Smooth muscle cell of the umbilical artery (primary cell): ENCODE measurements around the gene HSPA12B. TPM values are rescaled to one million over a fixed set of nuclear protein-coding genes. Genes with fewer than 3 reads are reported as not detected.

Source experiments
- total RNA-seq: library from RNA; depleted of rRNA; stranded (reverse); fragments of >200 nt; gene quantifications from 2 replicates; pipeline ENCODE4 v1.2.3, GENCODE V29; 2014

Gene HSPA12B, protein sequence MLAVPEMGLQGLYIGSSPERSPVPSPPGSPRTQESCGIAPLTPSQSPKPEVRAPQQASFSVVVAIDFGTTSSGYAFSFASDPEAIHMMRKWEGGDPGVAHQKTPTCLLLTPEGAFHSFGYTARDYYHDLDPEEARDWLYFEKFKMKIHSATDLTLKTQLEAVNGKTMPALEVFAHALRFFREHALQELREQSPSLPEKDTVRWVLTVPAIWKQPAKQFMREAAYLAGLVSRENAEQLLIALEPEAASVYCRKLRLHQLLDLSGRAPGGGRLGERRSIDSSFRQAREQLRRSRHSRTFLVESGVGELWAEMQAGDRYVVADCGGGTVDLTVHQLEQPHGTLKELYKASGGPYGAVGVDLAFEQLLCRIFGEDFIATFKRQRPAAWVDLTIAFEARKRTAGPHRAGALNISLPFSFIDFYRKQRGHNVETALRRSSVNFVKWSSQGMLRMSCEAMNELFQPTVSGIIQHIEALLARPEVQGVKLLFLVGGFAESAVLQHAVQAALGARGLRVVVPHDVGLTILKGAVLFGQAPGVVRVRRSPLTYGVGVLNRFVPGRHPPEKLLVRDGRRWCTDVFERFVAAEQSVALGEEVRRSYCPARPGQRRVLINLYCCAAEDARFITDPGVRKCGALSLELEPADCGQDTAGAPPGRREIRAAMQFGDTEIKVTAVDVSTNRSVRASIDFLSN
- total RNA-seq, result under 0.01 TPM in 1 of 2 replicates, not detected in the other

DNA sequence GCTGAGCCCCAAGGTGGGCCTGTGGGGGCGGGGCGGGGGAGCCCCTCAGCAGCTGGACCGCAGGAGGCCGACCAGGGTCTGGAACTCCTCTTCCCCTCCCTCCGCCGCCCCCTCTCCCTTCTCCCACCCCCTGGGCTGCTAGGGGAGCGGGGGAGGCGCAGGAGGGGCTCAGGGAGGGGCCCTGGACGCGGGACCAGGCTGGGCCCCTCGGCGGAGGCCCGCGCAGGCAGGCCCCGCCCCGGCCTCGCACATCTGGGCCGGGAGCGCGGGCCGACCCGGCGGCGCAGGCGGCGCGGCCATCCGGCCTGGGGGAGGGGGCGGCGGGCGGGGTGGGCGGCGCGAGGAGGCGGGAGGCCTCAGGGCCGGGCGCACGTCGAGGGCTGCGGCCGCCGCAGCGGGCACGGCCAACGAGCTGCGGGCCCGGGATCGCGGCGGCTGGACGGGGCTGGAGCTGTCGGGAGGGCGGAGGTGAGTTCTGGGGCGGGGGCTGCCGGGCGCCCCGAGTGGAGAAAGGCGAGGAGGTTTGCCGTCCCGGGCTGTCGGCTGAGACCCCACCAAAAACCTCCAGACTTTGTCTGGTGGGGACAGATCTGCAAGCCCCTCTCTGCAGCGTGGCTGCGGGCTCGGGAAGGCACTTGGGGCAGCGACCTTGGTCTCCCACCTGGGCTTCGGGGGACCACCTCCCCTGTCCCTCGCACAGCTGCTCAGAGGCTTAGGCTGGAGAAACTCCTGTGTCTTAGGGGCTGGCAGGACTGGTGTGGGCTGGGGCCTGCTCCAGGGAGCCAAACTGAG, at the start of gene HSPA12B:
Gene HSPA12B (plus strand): TSS at position 359 of the 792 bp plus-strand sequence. CDS start 5,990 bp downstream, outside the sequence.

DNA sequence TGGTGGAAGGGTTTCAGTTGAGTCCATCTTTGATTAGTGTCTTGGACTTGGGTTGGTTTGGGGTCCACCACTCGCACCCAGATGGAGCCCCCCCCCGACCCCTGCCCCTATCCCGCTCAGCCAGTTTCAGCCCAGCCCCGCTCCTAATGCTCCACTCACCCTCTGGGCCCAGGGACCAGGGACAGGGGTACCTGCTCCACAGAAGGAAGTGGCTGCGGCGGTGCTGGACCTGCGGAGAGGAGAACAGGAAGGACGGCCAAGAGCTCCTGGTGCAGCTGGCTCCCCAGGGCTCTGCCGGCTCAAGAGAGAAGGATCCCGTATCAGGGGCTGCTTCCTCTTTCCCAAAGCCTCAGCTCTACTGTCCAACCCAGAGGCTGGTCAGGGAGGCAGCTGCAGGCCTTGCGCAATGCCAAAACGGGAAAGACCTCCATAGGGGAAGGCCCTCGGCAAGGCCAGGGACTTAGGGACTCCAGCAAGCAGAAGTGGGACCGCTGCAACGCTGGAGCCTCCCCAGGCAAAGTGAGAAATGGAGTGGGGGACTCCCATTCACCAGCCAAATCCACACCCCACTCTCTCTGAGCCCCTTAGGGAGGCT, 20.1 kb upstream of the HSPA12B start, which contains the start of gene SIGLEC1:
Gene SIGLEC1 (minus strand): TSS at position 322 of the 595 bp plus-strand sequence. CDS start 5,472 bp downstream, outside the sequence.

DNA sequence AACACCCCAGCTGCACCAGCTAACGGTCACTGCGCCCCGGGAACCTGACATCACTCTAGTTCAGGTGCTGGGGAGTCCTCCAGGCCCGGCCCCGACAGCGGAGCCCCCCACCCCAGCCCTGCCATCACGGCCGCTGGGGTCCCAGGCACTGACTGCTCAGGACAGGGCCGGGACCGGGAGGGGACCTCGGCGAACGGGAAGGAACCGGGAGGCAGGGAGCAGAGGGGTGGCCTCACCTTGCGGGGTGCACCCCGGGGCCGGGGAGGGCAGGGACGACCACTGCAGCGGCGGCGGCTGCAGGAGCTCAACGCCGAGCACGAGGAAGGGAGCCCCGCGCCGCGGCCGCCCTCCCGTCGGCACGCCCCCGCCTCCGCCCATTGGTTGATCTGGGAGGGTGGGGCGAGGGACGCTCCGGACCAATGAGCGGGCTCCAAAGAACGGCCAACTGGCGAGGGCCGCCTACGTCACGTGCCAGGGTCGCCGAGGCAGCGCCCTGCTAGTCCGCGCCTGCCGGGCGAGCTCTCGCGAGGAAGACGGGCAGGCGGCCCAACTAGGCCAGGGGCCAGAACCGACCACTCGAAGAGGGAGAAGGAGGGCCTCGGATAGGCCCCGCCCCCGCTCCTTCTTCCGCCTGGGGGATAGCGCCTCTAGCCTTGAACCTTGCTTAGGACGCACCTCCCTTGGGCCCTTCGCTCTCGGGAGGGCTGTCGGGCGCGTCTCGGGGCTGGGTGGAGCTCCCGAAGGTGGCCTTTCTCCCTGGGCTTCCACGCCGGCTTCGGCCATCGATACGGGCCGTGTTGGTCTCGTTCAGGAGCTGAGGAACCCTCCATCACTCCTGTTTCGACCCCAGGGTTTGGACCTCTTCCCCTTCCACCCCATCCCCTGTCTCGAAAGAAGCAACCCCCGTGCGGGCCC, 35.2 kb downstream of the HSPA12B start, which contains the start of gene ADISSP:
Gene ADISSP (minus strand): TSS at position 327 of the 915 bp plus-strand sequence. CDS start 7,653 bp downstream, outside the sequence.

DNA sequence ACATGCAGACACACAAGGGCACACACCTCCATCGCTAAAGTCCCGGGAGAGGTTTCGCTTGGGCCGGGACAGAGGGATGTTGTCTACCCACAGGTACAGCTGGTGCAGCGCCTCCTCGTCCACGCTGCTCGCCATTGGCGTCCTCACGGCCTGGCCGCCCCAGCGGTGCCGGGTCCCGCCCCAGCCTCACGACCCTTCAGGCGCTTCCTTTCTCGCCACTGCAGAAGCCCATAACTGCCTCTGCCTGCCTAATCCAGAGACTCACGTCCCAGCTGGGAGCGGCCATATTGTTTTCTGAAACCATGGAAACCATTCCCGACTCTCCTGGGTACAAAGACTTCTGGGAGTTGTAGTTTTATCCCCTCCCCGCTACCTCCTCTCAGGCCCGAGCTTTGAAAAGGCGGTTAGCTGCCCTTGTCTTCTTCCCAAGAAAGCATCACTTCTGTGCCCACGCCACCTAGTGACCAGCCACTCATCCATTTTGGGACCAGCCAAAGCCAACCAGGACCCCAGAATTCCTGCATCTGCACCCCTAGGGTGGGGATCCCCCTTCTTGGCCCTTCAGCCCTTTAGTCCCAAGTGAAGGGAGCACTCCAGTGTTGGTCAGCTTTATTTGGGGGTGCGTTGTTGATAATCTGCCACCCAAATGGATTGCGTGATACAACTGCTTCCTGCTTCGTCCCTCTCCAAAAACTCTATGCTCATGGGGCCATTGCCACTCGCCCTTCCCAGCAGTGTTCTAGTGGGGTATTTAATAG, 48.8 kb downstream of the HSPA12B start, which contains the start of gene SPEF1:
Gene SPEF1 (minus strand): TSS at position 296 of the 758 bp plus-strand sequence. CDS start 161 bp downstream, at position 135.

DNA sequence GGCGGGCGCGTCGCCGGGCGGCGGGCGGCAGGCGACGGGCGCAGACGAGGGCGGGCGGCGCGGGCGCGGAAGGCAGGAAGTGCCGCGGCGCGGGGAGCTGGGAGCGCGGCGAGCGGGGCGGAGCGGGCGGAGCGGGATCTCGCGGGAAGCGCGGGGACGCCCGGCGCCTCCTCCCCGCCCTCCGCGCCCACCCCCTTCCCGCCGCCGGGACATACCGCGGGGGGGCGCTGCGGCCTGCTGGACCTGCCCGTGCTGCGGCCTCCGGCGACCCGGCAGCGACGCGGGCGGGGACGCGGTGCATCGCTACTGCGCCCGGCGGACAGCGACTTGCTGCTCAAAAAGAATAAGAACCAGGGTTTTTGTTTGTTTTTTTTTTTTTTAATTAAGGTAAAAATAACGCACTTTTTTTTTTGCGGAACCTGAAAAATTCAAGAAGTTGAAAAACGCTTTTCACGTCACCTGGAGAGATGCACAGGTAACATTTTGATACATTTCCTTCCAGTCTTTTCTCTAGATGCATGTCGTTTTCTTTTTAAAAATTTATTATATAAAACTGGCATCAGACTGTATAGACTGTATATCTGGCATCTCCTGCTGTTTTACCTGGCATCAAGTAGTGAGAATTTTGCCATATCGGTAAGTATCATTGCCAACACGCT, 54.3 kb downstream of the HSPA12B start, which contains the start of gene CENPB:
Gene CENPB (minus strand): TSS at position 76 of the 659 bp plus-strand sequence. CDS start 257 bp downstream, outside the sequence.

DNA sequence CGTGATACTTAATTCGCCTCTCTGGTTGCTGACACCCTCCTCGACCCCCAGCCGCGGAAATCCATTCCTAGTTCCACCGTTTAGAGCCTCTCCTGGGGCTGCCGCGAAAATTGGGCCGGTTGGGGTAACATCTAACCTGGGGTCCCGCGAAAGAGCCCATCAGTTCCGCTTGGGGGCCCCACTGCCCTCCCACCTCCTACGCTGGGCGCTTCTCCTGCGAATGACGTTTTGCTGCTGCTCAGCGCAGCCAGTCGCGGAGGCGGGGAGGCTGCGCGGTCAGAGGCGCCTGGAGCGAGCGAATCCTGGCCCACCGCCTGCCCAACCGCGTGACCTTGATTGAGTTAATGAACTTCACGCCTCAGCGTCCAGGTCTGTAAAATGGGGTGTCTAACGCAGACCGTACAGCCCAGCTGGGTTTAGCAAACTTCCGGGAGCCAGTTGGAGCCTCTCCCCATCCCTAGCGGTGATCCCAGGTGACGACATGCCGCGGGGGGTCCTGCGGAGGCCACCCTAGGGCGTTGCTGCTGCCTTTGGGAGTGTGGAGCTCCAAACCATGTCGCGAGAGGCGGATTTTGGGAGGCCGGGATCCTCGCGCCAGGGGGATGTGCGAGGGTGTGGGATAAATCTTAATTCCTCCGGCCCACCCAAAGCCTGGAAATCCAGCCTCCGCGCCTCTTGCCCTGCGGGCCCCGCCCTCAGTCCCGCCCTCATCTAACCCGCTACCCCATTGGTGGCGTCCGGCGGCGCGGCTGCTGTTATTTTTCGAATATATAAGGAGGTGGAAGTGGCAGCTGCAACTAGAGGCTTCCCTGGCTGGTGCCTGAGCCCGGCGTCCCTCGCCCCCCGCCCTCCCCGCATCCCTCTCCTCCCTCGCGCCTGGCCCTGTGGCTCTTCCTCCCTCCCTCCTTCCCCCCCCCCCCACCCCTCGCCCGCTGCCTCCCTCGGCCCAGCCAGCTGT, 63.3 kb downstream of the HSPA12B start, which contains the start of gene CDC25B:
Gene CDC25B (plus strand): TSS at position 800 of the 958 bp plus-strand sequence. CDS start 222 bp downstream, outside the sequence.

Other genes with a start within 250 kb of the HSPA12B start
- not detected in 2 replicates for gene GFRA4, start 69.3 kb upstream of the HSPA12B start, total RNA-seq
- gene ADAM33, start 50.7 kb upstream of the HSPA12B start, total RNA-seq, result 16.4 and 18.7 TPM in 2 replicates
- gene SIGLEC1, start 20.1 kb upstream of the HSPA12B start, total RNA-seq, result not detected in 2 replicates
- 10.4 and 27.8 TPM in 2 replicates for gene ADISSP, start 35.1 kb downstream of the HSPA12B start, total RNA-seq
- gene SPEF1, start 48.8 kb downstream of the HSPA12B start, total RNA-seq, result not detected in 2 replicates
- 64.7 and 75.2 TPM in 2 replicates for gene CENPB, start 54.1 kb downstream of the HSPA12B start, total RNA-seq
- gene CDC25B, start 63.6 kb downstream of the HSPA12B start, total RNA-seq, result 5.0 and 18.8 TPM in 2 replicates
- 14.3 and 14.8 TPM in 2 replicates for gene AP5S1, start 87.9 kb downstream of the HSPA12B start, total RNA-seq
- gene MAVS, start 114.1 kb downstream of the HSPA12B start, total RNA-seq, result 13.4 and 24.8 TPM in 2 replicates
- 55.8 and 60.3 TPM in 2 replicates for gene PANK2, start 156.7 kb downstream of the HSPA12B start, total RNA-seq